Immature natural killer cell (primary cell): ENCODE measurements around the gene LRRC3. TPM values are rescaled to one million over a fixed set of nuclear protein-coding genes. Genes with fewer than 3 reads are reported as not detected.
"Not testable (repeated sequence)": the region's sequence is repeated elsewhere in the genome, so short reads cannot be mapped to it uniquely, and the experiment has no call there.

Experiments
- DNase-seq, 3 donors: peaks; one replicate each; pipeline ENCODE4 v3.0.0; 2022; ENCODE audit warnings: mixed read lengths in 1 of 3
- H3K27ac Mint-ChIP-seq, 6 donors: one replicate each; pipeline ENCODE4 v1.8.0; 2020; ENCODE audit warnings: mixed read lengths in 6 of 6, mild to moderate bottlenecking in 5 of 6, inconsistent platforms in 4 of 6, moderate library complexity in 3 of 6
- H3K27me3 Mint-ChIP-seq, 3 donors: one replicate each; pipeline ENCODE4 v1.8.0; 2020 to 2021; ENCODE audit warnings: low read depth in 3 of 3, mild to moderate bottlenecking in 3 of 3, mixed read lengths in 3 of 3, moderate library complexity in 3 of 3, inconsistent platforms in 1 of 3
- H3K36me3 Mint-ChIP-seq, 3 donors: one replicate each; pipeline ENCODE4 v1.8.0; 2020; ENCODE audit warnings: mixed read lengths in 3 of 3, inconsistent platforms in 2 of 3, mild to moderate bottlenecking in 2 of 3
- H3K4me1 Mint-ChIP-seq, 2 donors: one replicate each; pipeline ENCODE4 v1.8.0; 2020; ENCODE audit warnings: inconsistent platforms in 2 of 2, mild to moderate bottlenecking in 2 of 2, mixed read lengths in 2 of 2, moderate library complexity in 1 of 2
- H3K4me3 Mint-ChIP-seq, 5 donors: one replicate each; pipeline ENCODE4 v1.8.0; 2020; ENCODE audit warnings: mild to moderate bottlenecking in 5 of 5, mixed read lengths in 5 of 5, inconsistent platforms in 3 of 5, moderate library complexity in 3 of 5
- H3K9me3 Mint-ChIP-seq, 6 donors: one replicate each; pipeline ENCODE4 v1.8.0; 2020; ENCODE audit warnings: mild to moderate bottlenecking in 6 of 6, mixed read lengths in 6 of 6, inconsistent platforms in 4 of 6, moderate library complexity in 3 of 6
- polyA plus RNA-seq, 3 donors: library from polyadenylated mRNA; unstranded; fragments of 300-500 nt; fragmentation: Illumina TruSeq; gene quantifications; one replicate each; pipeline ENCODE4 v1.2.3, GENCODE V29; 2021

The LRRC3 gene
- polyA plus RNA-seq, 3 donors from 2014 or later, result 0.29 TPM; not detected in 2

DNA sequence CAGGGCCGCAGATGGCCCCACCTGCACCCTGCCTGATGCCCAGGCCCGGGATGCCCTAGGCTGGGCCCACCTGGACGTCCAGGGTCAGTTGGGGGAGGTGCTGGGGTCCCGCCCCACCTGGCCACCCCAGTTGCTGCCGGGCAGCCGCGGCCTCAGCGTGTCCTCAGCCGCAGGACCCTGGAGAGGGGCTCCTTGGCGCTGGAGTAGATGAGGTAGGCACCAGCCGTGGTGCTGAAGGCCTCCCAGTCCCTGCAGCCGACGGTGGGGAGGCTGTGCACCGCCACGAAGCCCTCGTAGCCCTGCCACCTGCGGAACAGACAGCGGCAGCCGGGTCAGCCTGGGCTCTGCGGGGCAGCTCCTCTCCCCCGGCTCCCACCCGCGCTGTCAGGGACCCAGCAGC, 44.3 kb downstream of the LRRC3 start:
- no peaks in the 10 kb centered on the region for H3K9me3 Mint-ChIP-seq
- no peak overlapping the region for H3K27ac Mint-ChIP-seq
- peaks cover 0 to 5% (median 5%) of the 10 kb centered on the region in 3 donors for H3K27me3 Mint-ChIP-seq
- no peaks in the 10 kb centered on the region for H3K4me1 Mint-ChIP-seq
- no peaks in the 10 kb centered on the region for H3K36me3 Mint-ChIP-seq
- no peak overlapping the region for H3K4me3 Mint-ChIP-seq
- no peak for DNase-seq

DNA sequence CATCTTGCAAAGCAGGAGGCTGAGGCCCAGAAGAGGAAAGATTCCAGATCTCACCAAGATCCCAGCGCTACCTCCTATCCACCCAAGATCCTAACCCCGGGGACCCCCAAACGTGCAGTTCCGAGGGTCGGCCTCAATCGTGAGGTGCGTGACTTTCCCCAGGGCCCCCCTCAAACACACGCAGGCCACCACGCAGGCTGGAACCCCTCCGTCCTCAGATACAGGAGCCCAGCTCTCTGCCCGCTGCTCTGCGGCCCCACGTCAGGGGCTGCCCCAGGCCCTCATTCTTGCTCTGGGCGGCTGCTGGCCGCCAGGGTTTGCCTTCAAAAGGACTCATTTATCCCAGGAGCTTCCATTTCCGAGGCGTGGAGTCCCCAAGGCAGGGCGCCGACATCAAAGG, 44.8 kb downstream of the LRRC3 start:
- Mint-ChIP-seq H3K9me3 (no peaks in the 10 kb centered on the region), H3K4me1 (no peaks in the 10 kb centered on the region), H3K36me3 (no peaks in the 10 kb centered on the region), H3K27me3 (peaks cover 0 to 5% (median 3%) of the 10 kb centered on the region in 3 donors), H3K4me3 (no peak overlapping the region), H3K27ac (no peak overlapping the region)
- DNase-seq, result no peak

GRCh38 chr21:44502171-44502958, 47.1 kb downstream of the LRRC3 start:
- Mint-ChIP-seq H3K4me3 (no peak overlapping the region), H3K36me3 (no peaks in the 10 kb centered on the region)

DNA sequence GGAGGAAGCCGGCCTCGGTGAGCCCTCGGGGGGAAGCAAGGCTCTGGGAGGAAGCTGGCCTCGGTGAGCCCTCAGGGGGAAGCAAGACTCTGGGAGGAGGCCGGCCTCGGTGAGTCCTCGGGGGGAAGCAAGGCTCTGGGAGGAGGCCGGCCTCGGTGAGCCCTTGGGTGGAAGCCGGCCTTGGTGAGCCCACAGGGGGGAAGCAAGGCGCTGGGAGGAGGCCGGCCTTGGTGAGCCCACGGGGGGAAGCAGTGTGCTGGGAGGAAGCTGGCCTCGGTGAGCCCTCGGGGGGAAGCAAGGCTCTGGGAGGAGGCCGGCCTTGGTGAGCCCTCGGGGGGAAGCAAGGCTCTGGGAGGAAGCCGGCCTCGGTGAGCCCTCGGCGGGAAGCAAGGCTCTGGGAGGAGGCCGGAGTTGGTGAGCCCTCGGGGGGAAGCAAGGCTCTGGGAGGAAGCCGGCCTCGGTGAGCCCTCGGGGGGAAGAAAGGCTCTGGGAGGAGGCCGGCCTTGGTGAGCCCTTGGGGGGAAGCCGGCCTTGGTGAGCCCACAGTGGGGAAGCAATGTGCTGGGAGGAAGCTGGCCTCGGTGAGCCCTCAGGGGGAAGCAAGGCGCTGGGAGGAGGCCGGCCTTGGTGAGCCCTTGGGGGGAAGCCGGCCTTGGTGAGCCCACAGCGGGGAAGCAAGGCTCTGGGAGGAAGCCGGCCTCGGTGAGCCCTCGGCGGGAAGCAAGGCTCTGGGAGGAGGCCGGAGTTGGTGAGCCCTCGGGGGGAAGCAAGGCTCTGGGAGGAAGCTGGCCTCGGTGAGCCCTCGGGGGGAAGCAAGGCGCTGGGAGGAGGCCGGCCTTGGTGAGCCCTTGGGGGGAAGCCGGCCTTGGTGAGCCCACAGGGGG, 47.9 kb downstream of the LRRC3 start:
- H3K4me3 Mint-ChIP-seq, H3K27me3 Mint-ChIP-seq, H3K4me1 Mint-ChIP-seq, H3K9me3 Mint-ChIP-seq, H3K27ac Mint-ChIP-seq, H3K36me3 Mint-ChIP-seq, DNase-seq: not testable (repeated sequence)

More at GRCh38 chr21:44502171-44502958, 47.1 kb downstream of the LRRC3 start:
- Mint-ChIP-seq H3K27me3 (peaks cover 0 to 6% (median 2%) of the 10 kb centered on the region in 3 donors), H3K9me3 (no peaks in the 10 kb centered on the region), H3K4me1 (no peaks in the 10 kb centered on the region), H3K27ac (no peak overlapping the region)
- DNase-seq, result no peak

- no peak overlapping the region for H3K27ac Mint-ChIP-seq
- no peak for DNase-seq
- no peak overlapping the region for H3K4me3 Mint-ChIP-seq
- no peaks in the 10 kb centered on the region for H3K9me3 Mint-ChIP-seq
- H3K36me3 Mint-ChIP-seq, result no peaks in the 10 kb centered on the region
- H3K27me3 Mint-ChIP-seq, result peaks cover 0 to 4% (median 2%) of the 10 kb centered on the region in 3 donors
- no peaks in the 10 kb centered on the region for H3K4me1 Mint-ChIP-seq
These were observed 48.6 kb downstream of the LRRC3 start for GRCh38 chr21:44503901-44504399.

- no peak overlapping the region for H3K27ac Mint-ChIP-seq
These were observed 50.5 kb downstream of the LRRC3 start for GRCh38 chr21:44505673-44506278.

GRCh38 chr21:44506279-44507255, 51.3 kb downstream of the LRRC3 start:
- no peak for DNase-seq
- peaks cover 0 to 4% (median 3%) of the 10 kb centered on the region in 3 donors for H3K27me3 Mint-ChIP-seq
- H3K27ac Mint-ChIP-seq, result no peak overlapping the region
- H3K36me3 Mint-ChIP-seq, result no peaks in the 10 kb centered on the region
- H3K4me3 Mint-ChIP-seq, result no peak overlapping the region
- H3K4me1 Mint-ChIP-seq, result peaks cover 0 to 3% of the 10 kb centered on the region in 2 donors
- no peaks in the 10 kb centered on the region for H3K9me3 Mint-ChIP-seq

More at GRCh38 chr21:44505673-44506278, 50.5 kb downstream of the LRRC3 start:
- H3K4me1 Mint-ChIP-seq, result no peaks in the 10 kb centered on the region
- H3K9me3 Mint-ChIP-seq, result no peaks in the 10 kb centered on the region
- no peaks in the 10 kb centered on the region for H3K36me3 Mint-ChIP-seq
- peaks cover 0 to 4% (median 3%) of the 10 kb centered on the region in 3 donors for H3K27me3 Mint-ChIP-seq
- no peak for DNase-seq
- H3K4me3 Mint-ChIP-seq, result no peak overlapping the region

DNA sequence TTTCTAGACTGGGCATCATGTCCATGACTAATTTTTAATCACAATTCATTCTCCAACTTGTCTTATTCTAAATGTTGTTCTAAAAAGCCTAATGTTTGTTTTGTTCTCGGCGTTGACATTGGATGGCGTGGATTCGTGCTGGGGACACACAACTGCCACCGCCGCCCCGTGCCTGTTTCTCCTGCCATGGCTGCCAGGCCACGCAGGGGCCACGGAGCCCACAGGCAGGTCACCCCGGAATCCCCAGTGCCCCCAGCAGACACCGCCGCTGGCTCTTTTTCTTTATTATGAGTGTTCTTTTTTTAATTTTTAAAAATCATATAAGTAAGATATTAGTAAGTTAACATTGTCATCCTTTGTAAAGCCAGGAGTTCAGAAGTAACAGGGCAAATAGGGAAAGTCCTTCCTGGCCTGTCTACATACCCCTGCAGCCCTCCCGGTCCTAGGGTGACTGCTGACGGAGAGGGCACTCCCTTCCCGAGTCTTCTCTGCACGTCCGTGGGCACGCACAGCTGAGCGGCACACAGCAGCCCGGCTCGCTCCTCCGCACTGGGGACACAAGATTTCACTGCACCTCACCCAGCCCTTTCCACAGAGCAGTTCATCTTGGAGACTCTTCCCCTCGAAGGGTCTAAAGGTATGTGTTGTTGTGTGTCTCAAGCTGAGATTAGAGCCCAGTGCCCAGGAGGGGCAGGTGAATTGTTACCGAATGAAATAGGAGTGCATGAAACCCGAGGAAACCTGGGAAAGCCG, 52.5 kb downstream of the LRRC3 start:
- H3K9me3 Mint-ChIP-seq, result no peaks in the 10 kb centered on the region
- no peak overlapping the region for H3K27ac Mint-ChIP-seq
- no peak for DNase-seq
- no peaks in the 10 kb centered on the region for H3K36me3 Mint-ChIP-seq
- no peak overlapping the region for H3K4me3 Mint-ChIP-seq
- H3K4me1 Mint-ChIP-seq, result peaks cover 0 to 3% of the 10 kb centered on the region in 2 donors
- H3K27me3 Mint-ChIP-seq, result peaks cover 0 to 4% (median 3%) of the 10 kb centered on the region in 3 donors

- Mint-ChIP-seq H3K36me3 (no peaks in the 10 kb centered on the region), H3K4me1 (peaks cover 0 to 3% of the 10 kb centered on the region in 2 donors), H3K9me3 (no peaks in the 10 kb centered on the region), H3K27me3 (peaks cover 0 to 4% (median 3%) of the 10 kb centered on the region in 3 donors), H3K4me3 (no peak overlapping the region), H3K27ac (no peak overlapping the region)
- no peak for DNase-seq
These were observed 53.1 kb downstream of the LRRC3 start for GRCh38 chr21:44508426-44508710.

- peaks cover 0 to 4% (median 3%) of the 10 kb centered on the region in 3 donors for H3K27me3 Mint-ChIP-seq
- no peaks in the 10 kb centered on the region for H3K9me3 Mint-ChIP-seq
- H3K4me3 Mint-ChIP-seq, result no peak overlapping the region
- no peak for DNase-seq
- no peak overlapping the region for H3K27ac Mint-ChIP-seq
- H3K4me1 Mint-ChIP-seq, result peaks cover 0 to 3% of the 10 kb centered on the region in 2 donors
- H3K36me3 Mint-ChIP-seq, result no peaks in the 10 kb centered on the region
These were observed 53.6 kb downstream of the LRRC3 start for GRCh38 chr21:44508711-44509445.

GRCh38 chr21:44509539-44509938, 54.2 kb downstream of the LRRC3 start:
- Mint-ChIP-seq H3K27me3 (peaks cover 0 to 4% (median 3%) of the 10 kb centered on the region in 3 donors), H3K4me3 (no peak overlapping the region)

DNA sequence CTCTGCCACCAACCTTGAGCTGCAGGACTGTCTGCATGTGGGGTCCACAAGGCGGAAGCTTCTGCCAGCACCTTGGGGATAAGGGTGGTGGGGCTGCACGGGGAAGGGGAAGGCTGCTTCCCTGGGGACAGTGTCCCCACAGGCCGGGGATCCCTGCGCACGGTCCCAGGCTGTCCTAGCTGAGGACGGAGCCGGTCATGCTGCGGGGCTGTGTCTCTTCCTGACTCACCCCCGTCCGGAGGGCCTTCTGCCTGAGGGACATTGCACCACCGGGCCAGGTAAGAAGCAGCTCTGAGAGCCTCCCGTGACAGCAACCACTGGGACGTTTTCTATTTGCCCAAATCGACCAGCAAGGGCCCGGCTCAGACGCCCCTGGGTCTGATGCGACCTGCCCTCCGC, 54.8 kb downstream of the LRRC3 start:
- Mint-ChIP-seq H3K27ac (no peak overlapping the region), H3K4me3 (no peak overlapping the region), H3K4me1 (peaks cover 0 to 3% of the 10 kb centered on the region in 2 donors), H3K36me3 (no peaks in the 10 kb centered on the region), H3K27me3 (peaks cover 0 to 4% (median 3%) of the 10 kb centered on the region in 3 donors), H3K9me3 (no peaks in the 10 kb centered on the region)
- DNase-seq, result no peak

More at GRCh38 chr21:44509539-44509938, 54.2 kb downstream of the LRRC3 start:
- Mint-ChIP-seq H3K9me3 (no peaks in the 10 kb centered on the region), H3K36me3 (no peaks in the 10 kb centered on the region), H3K4me1 (peaks cover 0 to 3% of the 10 kb centered on the region in 2 donors), H3K27ac (no peak overlapping the region)
- DNase-seq, result no peak
